ENCODE measurements around the gene PTPN9.
"Not testable (repeated sequence)": the region's sequence is repeated elsewhere in the genome, so short reads cannot be mapped to it uniquely, and the experiment has no call there.

PTPN9 gene

GRCh38 chr15:75582943-75583342 lies 3.8 kb upstream of the PTPN9 start:
- not testable (repeated sequence) for DNase-seq (ENCODE audit: low read depth)

- DNase-seq (ENCODE audit: low read depth): no peak
These were observed 755 bp downstream of the PTPN9 start for GRCh38 chr15:75578173-75578947.

DNA sequence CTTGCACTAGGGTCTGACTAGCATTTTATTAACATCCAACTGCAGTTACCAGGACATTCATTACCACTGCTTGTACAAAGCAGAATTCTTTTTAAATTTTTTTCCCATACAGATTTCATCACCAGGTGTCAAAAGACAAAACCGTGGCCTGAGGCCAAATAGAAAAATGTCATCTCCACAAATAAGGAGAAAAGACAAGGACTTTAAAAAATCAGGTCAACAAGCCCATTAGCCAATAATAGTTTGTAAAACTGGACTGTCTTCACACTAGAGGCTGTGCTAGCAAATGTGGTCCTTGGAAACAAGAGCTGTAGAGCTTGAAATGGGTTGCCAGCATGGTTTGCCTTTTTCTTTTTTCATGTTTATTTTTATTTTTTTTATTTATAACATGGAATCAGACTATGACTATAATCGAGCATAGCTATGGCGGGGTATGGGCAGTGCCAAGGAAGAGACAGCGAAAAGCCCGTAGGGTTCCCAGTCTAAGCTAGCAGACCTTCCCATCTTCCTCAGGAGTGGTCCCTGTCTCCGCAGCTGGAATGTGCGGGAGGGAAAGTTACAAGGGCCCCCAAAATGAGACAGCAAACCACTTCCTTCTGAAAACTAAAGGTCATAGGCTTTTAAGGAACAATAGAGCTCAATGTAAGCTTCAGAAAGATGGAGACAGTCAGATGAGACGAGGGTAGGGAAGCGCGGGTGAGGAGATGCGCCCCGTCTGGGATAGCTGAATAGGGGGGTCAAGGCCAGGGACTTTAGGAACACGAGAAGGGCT lies 1.5 kb downstream of the PTPN9 start:
- DNase-seq (ENCODE audit: low read depth): no peak

DNA sequence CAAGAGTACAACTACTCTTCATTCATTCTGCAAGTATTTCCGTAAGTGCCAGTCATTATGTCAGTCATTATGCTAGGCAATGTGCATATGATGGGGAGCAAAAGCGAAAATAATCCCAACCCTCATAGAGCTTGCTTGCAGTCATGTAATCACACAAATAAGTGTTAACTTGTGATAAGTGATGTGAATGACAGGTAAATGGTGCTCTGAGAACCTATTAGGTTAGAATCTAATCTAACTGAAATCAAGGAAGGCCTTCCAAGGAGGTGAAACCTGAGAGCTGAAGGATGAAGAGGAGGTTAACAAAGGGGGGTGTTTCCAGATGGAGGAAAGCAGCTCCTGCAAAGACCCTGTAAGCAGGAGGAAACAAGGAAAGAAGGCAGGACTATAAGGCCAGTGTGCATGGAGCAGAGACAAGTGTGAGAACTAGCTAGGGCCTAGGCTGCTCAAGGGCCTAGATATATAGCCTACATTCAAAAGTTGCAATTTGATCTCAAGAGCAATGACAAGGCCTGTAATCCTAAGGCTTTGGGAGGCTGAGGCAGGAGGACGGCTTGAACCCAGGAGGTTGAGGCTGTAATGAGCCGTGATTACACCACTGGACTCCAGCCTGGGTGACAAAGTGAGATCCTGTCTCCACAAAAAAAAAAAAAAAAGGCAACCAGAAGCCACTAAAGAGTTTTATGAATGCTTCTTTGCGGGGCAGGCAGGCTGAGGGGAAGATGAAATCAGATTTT lies 5.3 kb downstream of the PTPN9 start:
- DNase-seq (ENCODE audit: low read depth): no peak

DNA sequence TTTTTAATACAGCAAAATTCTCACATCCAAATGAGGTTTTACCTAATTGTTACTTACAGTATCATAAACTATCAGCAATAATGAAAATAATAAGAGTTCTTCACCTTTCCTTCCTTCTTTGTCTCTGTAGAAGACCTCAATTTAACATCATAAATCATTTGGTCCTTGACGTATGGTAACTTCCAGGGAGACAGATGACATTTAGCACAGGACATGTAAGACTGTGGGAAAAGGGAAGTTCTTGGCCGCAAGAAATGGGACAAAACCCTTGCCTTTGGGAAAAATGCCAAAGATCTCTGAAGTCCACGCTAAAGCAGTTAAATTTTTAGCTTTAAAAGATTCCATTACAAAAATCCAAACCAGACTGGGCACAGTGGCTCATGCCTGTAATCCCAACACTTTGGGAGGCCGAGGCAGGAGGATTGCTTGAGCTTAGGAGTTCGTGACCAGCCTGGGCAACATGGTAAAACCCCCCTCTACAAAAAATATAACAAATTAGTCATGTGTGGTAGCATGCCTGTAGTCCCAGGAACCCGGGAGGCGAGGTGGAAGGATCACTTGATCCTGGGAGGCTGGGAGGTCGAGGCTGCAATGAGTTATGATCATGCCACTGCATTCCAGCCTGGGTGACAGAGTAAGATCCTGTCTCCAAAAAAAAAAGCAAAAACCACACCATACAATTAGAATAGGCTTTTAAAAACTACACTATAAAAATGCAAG lies 8.8 kb downstream of the PTPN9 start:
- DNase-seq (ENCODE audit: low read depth): no peak

DNA sequence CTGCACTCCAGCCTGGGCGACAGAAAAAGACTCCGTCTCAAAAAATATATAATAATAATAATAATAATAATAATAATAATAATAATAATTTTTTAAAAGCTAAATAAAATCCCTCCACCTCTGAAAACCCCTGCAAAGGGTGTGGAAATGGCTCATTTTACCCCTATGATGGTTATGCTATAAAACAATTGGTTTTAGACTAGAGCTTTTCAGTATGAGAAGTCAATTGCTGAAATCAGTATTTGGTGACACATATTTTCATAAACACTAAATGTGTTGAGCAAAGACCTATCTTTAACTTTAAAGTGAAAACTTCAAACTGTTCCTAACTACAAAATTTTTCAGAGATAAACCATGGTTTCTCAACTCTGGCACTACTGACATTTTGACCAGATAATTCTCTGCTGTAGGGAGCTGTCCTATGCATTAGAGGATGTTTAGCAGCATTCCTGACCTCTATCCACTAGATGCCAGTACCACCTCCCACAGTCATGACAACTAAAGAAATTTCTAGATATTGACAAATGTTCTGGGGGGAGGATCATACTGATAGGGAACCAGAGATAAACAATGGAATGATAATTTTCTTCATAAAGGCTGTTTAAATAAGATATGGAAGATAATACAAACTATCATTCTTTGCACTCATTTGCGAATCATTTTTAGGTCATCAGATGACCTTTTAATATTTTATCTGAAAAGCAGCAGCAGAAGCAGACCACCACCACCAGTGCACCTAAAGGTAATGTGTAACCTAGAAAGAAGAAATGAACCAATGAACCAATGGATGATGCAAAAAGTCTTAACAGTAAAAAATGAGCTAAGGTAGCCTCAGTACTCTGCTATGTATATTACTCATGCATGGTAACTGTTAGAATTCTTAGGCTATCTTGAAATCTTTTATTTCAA lies 13.8 kb downstream of the PTPN9 start:
- no peak for DNase-seq (ENCODE audit: low read depth)

DNA sequence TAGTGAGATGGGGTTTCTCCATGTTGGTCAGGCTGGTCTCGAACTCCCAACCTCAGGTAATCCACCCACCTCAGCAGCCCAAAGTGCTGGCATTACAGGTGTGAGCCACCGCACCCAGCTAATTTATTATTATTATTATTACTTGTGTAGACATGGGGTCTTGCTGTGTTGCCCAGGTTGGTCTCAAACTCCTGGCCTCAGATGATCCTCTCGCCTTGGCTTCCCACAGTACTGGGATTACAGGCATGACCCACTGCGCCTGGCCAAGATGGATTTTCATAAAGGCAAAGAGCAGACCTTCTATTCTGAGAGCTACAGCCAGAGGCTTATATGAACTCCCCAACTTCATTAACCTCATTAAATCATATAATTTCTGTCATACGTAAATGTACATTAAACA lies 17.2 kb downstream of the PTPN9 start:
- DNase-seq (ENCODE audit: low read depth): no peak

DNA sequence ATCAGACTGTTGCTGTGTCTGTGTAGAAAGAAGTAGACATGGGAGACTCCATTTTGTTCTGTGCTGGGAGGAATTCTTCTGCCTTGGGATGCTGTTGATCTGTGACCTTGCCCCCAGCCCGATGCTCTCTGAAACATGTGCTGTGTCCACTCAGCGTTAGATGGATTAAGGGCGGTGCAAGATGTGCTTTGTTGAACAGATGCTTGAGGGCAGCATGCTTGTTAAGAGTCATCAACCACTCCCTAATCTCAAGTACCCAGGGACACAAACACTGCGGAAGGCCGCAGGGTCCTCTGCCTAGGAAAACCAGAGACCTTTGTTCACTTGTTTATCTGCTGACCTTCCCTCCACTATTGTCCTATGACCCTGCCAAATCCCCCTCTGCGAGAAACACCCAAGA lies 19.8 kb downstream of the PTPN9 start:
- DNase-seq (ENCODE audit: low read depth): not testable (repeated sequence)

DNA sequence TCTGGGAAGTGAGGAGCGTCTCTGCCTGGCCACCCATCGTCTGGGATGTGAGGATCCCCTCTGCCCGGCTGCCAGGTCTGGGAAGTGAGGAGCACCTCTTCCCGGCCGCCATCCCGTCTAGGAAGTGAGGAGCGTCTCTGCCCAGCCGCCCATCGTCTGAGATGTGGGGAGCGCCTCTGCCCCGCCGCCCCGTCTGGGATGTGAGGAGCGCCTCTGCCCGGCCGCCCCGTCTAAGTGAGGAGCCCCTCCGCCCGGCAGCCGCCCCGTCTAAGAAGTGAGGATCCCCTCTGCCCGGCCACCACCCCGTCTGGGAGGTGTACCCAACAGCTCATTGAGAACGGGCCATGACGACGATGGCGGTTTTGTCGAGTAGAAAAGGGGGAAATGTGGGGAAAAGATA lies 20.2 kb downstream of the PTPN9 start:
- not testable (repeated sequence) for DNase-seq (ENCODE audit: low read depth)

DNA sequence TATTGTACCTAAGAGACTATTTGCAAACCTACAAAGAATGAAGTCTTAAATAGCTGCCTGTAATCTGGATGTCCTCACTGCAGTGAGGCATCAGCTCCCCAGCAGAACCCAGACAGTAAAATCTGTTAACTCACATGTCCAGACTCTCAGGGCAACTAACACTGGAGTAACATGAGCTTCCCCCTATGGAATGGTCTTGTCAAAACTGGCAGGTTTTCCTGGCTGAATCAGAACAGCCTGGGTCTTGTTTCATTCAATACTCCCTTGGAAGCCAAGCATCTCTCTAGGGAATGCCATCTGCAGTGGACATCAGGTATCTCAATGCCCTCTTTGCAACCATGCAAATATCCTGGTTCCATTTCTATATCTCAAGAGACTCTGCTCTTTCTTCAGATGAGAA lies 24.4 kb downstream of the PTPN9 start:
- DNase-seq (ENCODE audit: low read depth): no peak

DNA sequence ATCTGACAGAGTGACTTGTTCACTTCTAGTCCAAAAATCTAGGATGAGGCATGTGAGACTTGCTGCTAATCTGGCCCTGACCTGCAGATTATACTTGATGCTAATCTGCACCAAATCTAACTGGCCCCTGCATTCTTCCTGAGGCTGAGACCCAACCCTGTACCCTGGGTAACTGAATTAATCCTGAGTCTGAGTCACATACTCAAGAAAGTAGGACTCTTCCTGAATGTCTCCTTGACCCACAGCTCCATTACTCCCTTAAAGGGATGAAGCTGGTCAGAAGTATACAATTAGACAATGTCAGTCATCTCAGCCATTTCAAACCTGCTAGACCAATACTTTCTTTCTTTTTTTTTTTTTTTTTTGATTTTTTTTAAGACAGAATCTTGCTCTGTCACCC lies 25.5 kb downstream of the PTPN9 start:
- DNase-seq (ENCODE audit: low read depth): no peak

- no peak for DNase-seq (ENCODE audit: low read depth)
These were observed 28.0 kb downstream of the PTPN9 start for GRCh38 chr15:75551091-75551490.

GRCh38 chr15:75545064-75545463 lies 34.1 kb downstream of the PTPN9 start:
- no peak for DNase-seq (ENCODE audit: low read depth)

DNA sequence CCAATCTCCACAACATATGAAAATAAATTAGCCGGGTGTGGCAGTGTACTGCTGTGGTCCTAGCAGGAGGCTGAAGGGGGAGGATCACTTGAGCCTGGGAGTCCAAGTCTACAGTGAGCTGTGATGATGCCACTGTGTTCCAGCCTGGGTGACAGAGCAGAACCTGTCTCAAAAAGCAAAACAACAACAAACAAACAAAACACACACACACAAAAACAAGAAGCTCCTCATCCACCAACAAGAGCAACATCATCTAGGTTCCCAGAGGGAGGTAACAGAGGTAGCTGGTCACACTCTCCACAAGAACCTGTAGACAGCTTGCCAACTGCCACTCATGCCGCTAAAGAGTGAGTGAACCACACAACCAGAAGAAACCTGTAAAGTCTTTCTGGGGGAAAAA lies 34.8 kb downstream of the PTPN9 start:
- DNase-seq (ENCODE audit: low read depth): no peak

DNA sequence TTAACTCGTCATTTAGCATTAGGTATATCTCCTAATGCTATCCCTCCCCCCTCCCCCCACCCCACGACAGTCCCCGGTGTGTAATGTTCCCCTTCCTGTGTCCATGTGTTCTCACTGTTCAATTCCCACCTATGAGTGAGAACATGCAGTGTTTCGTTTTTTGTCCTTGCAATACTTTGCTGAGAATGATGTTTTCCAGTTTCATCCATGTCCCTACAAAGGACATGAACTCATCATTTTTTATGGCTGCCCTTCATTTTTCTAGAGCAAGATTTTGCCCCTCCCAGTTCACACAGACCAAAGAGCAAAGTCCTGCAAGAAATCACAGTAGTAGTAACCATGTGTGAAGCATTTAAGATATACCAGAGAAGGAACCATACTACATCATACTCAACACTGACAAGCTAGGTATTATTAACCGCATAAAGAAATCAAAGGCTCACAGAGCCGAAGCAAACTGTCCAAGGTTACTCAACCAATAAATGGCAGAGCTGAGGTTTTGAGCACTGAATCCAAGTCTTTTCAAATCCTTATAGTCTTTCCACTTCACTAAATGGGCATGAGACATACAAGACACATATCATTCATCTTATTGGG lies 36.1 kb downstream of the PTPN9 start:
- DNase-seq (ENCODE audit: low read depth): not testable (repeated sequence)

GRCh38 chr15:75542386-75542797 lies 36.7 kb downstream of the PTPN9 start:
- DNase-seq (ENCODE audit: low read depth): no peak

DNA sequence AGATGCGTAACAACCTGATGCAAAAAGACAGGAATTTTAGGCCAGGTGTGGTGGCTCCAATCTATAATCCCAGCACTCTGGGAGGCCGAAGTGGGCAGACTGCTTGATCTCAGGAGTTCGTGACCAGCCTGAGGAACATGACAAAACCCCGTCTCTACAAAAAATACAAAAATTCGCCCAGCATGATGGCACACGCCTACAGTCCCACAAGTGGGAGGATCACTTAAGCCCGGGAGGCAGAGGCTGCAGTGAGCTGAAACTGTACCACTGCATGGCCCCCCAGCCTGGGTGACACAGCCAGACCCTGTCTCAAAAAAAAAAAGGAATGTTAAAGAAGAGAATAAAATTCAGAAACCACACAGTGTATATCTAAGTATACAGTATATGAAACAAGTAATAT lies 40.7 kb downstream of the PTPN9 start:
- no peak for DNase-seq (ENCODE audit: low read depth)

GRCh38 chr15:75533945-75534344 lies 45.2 kb downstream of the PTPN9 start:
- DNase-seq (ENCODE audit: low read depth): no peak

DNA sequence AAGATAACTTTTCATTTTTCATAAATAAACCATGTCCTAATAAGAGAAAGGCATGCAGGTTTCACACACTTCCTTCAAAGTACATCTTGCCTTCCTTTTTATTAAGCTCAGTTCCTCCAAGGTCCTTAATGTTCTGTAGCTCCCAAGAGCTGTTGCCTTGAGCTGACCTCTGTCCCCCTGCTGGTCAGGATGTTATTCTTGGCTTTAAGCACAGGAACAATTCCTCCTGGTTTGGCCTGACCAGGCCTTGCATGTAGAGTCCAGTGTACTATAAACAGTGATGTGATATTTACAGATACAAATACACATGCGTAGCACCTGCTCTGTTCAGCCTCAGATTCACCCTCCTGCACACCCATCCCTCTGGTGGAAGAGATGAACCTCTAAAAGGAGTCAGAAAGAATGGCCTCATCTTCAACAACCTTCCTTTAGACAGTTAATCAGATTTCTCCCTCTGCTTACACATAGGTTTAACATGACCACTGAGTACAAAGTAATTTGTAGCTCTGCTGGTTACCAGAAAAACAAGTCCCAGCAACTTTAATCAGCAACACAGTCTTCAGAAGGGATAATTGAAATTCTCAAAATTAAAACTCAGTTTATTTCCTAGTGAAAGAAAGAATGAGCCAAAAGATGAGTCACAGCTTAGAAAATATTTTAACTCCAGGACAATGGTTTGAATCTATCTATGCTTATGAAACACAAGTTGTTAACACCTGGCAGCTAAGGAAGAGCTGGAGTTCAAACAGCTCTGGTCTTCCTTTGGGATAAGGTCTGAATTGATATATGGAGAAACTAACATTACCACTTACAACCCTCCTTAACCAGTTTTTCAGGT lies 46.5 kb downstream of the PTPN9 start:
- DNase-seq (ENCODE audit: low read depth): no peak

- DNase-seq (ENCODE audit: low read depth): no peak
These were observed 48.1 kb downstream of the PTPN9 start for GRCh38 chr15:75531041-75531450.
